Bronchial epithelial cell (primary cell): ENCODE measurements around the gene UBASH3B. TPM values are rescaled to one million over a fixed set of nuclear protein-coding genes. Genes with fewer than 3 reads are reported as not detected.

ENCODE experiments used
- DNase-seq: peaks from one replicate; pipeline ENCODE4 v3.0.0-alpha.2; 2010; ENCODE audit warnings: low read depth
- FAIRE-seq: peaks from 2 replicates; lab custom pipeline; 2011; peaks lifted over from hg19 to GRCh38; lab: Jason Lieb, UNC
- H3K27me3 ChIP-seq: 2 replicates; pipeline ENCODE4 v1.5.1; 2011; ENCODE audit warnings: low read length; ENCODE audit not compliant: control insufficient read depth, insufficient read depth
- H3K36me3 ChIP-seq: 2 replicates; pipeline ENCODE4 v1.5.1; 2011; ENCODE audit warnings: low read length; ENCODE audit not compliant: control insufficient read depth, insufficient read depth
- H3K4me3 ChIP-seq: 2 replicates; pipeline ENCODE4 v1.5.1; 2011; ENCODE audit warnings: mild to moderate bottlenecking, low read depth, low read length, control low read depth
- CTCF ChIP-seq: IDR thresholded peaks from 2 replicates; pipeline ENCODE4 v1.5.1; 2011; ENCODE audit warnings: mild to moderate bottlenecking, moderate library complexity, low read length, control low read depth, inconsistent platforms; ENCODE audit not compliant: insufficient read depth, severe bottlenecking
- total RNA-seq: library from RNA; depleted of rRNA; stranded (reverse); fragments of >200 nt; gene quantifications from 2 replicates; pipeline ENCODE4 v1.2.1, GENCODE V29; 2014

Gene UBASH3B
- total RNA-seq, 1 donor from 2014 or later: 10.0 TPM

DNA sequence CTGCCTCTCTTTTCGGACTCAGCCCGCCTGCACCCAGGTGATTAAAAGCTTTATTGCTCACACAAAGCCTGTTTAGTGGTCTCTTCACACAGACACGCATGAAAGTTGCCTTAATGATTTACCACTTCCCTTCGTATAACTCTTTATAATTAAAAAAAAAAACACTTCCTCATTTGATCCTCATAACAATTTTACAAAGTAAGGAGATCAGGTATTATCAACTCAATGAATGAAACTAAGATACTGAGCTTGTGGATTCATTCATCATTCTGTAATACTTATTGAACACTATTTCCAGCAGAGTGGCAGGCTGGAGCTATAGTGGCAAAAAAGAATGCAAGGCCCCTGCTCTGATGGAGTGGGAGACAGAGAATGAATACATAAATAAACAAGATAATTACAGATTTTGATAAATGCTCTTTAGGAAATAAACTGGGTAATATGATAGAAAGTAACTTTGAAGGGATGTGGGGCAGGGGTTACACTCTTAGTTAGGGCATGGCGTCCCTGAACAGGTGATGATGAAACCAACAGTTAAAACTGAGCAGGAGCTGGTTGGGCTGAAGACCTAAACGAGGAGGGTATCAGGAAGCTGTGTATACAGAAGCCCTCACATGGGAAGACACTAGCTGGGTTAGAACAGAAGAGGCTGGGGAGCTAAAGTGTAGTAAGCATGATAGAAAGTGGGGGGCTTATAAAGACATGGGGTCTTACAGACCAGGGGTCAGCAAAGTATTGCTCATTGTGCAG, 177.4 kb downstream of the UBASH3B start:
- no peak for DNase-seq
- H3K36me3 ChIP-seq: no peaks in the 10 kb centered on the region
- FAIRE-seq: no peak
- H3K4me3 ChIP-seq: no peak overlapping the region
- TF ChIP-seq CTCF: no peak
- no peaks in the 10 kb centered on the region for H3K27me3 ChIP-seq

DNA sequence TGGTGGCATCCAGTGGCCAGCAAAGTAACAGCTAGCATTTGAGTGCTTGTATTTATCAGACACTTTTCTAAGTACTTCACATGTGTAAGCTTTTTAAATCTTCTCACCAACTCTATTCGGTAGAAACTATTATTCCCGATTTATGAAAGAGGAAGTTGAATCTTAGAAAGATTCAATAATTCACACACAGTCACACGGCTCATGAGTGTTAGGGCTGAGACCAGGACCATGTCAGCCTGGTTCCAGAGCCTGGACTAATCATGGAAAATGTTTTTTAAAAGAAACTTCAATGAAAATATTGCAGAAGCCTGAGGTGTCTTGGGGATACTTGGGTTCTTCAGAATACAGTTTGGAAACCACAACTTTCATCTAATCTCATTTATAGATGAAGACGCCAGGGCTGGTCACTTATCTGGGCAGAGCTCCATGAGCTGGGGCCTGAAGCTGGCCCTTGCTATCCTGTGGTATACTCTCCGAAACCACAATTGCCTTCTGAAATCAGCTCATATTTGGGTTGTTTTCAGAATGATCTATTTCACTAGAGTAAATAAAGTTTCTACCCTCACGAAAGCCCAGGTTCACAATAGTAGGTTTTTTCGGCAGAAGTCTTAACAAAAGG, 178.4 kb downstream of the UBASH3B start:
- DNase-seq: no peak
- no peak overlapping the region for H3K4me3 ChIP-seq
- TF ChIP-seq CTCF: no peak
- no peak for FAIRE-seq
- H3K36me3 ChIP-seq: no peaks in the 10 kb centered on the region
- H3K27me3 ChIP-seq: no peaks in the 10 kb centered on the region

GRCh38 chr11:122836916-122837315, 181.4 kb downstream of the UBASH3B start:
- no peak for FAIRE-seq
- H3K27me3 ChIP-seq: no peaks in the 10 kb centered on the region
- no peak for TF ChIP-seq CTCF
- no peak for DNase-seq
- H3K4me3 ChIP-seq: no peak overlapping the region
- no peaks in the 10 kb centered on the region for H3K36me3 ChIP-seq

DNA sequence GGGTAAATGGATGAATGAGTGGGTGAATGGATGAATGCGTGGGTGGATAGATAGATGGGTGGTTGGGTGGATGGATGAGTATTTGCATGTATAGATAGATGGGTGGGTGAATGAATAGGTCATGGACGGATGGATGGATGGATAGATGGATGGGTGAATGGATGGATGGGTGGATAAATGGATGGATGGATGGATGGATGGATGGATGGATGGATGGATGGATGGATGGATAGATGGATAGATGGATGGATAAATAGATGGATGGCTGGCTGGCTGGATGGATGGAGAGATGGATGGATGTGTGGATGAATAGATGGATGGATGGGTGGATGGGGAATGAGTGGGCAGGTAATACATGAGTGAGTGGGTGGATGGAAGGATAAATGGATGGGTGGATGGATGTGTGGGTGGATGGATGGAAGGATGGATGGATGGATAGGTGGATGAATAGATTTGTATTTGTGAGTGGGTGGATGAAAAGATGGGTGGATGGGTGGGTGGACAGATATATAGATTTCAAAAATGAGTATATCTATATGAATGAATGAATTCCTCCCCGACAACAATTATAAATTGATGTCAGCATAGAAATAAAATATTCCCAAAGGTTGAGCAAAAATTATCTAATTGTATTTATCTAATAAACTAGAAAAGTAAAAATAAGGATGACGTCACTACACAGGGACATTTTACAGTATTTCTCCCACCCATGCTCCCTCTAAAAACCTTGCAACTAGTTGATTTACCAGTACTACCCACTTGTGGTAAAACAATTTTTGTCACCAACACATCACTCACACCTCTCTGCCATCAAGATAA, 182.2 kb downstream of the UBASH3B start:
- DNase-seq: no peak
- TF ChIP-seq CTCF: no peak
- Histone ChIP-seq H3K36me3 (no peaks in the 10 kb centered on the region), H3K4me3 (no peak overlapping the region), H3K27me3 (no peaks in the 10 kb centered on the region)
- no peak for FAIRE-seq

GRCh38 chr11:122843281-122844141, 188.0 kb downstream of the UBASH3B start:
- peak; percentile 23 for DNase-seq
- no peak for FAIRE-seq
- no peaks in the 10 kb centered on the region for H3K27me3 ChIP-seq
- no peak for TF ChIP-seq CTCF
- no peaks in the 10 kb centered on the region for H3K36me3 ChIP-seq
- H3K4me3 ChIP-seq: no peak overlapping the region
